A673 (cell line): ENCODE results near the gene DNAI2.

Source experiments
- EZH2 ChIP-seq: fragments of 200-600 bp; sonication (generic); IDR thresholded peaks from 2 replicates; pipeline ENCODE4 v1.6.1; 2017; ENCODE audit warnings: borderline replicate concordance, low read depth, mild to moderate bottlenecking, mixed read lengths, antibody characterized with exemption, low read length; ENCODE audit not compliant: poor library complexity, severe bottlenecking
- TF ChIP-seq, protein P1 (sequence below): fragments of 300-800, 200-600 bp; sonication (generic); conservative IDR thresholded peaks from 2 replicates; pipeline ENCODE4 v1.5.1; 2017; ENCODE audit warnings: low read depth, mild to moderate bottlenecking, antibody characterized with exemption, low read length, moderate library complexity, mixed read lengths

DNA sequence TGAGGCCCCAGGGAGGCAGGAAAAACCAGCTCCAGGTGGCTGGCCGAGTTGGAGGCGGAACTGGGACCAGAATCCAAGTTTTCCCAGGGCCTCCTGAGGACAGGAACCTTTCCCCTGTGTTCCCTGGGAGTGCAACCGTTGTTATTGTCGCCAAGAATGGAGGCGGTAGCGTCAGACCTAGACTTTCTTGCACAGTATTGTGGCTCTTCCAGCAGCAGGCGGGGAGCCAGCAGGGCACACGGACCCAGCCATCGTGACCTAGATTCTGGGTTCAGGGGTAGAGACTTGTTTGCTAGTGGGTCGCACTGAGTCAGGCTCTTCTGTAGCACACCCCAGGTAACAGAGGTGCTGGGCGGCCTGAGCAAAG is 51.3 kb downstream of the DNAI2 start:
- TF ChIP-seq, protein P1, sequence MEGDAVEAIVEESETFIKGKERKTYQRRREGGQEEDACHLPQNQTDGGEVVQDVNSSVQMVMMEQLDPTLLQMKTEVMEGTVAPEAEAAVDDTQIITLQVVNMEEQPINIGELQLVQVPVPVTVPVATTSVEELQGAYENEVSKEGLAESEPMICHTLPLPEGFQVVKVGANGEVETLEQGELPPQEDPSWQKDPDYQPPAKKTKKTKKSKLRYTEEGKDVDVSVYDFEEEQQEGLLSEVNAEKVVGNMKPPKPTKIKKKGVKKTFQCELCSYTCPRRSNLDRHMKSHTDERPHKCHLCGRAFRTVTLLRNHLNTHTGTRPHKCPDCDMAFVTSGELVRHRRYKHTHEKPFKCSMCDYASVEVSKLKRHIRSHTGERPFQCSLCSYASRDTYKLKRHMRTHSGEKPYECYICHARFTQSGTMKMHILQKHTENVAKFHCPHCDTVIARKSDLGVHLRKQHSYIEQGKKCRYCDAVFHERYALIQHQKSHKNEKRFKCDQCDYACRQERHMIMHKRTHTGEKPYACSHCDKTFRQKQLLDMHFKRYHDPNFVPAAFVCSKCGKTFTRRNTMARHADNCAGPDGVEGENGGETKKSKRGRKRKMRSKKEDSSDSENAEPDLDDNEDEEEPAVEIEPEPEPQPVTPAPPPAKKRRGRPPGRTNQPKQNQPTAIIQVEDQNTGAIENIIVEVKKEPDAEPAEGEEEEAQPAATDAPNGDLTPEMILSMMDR: no peak
- no peak for TF ChIP-seq EZH2
